Measurements from ENCODE around the gene LRMDA. TPM values are rescaled to one million over a fixed set of nuclear protein-coding genes. Genes with fewer than 3 reads are reported as not detected.
A peak's percentile ranks its signal among the peaks of the same experiment; 100 is the strongest.

The LRMDA gene
- polyA plus RNA-seq, 1 donor (not counting 4 experiments of a cell fraction or from before 2014, with no cell fraction given), result not detected

- dilution Hi-C loops (cut with MboI; ENCODE audit: extremely low pct_ligation_motif_present, low sequenced_read_pairs), result no loop called here
- TF ChIP-seq EZH2 (IDR thresholded peaks at IDR 0.05; ENCODE audit: low read length) (no peak), CTCF (optimal IDR thresholded peaks at IDR 0.05 in 1 of 3, IDR thresholded peaks at IDR 0.05 in 1 of 3, conservative IDR thresholded peaks at IDR 0.05 in 1 of 3; ENCODE audit: extremely low read depth in 1 of 3, insufficient read depth in 2 of 3, low read length in 3 of 3) (no peak)
- no peaks in the 10 kb centered on the region for H3K9me1 ChIP-seq (ENCODE audit: control insufficient read depth, extremely low read depth, insufficient read depth, low read length)
- no peaks in the 10 kb centered on the region for H3K27me3 ChIP-seq (ENCODE audit: control insufficient read depth, extremely low read depth, insufficient read depth, low read length)
- peak; percentile 80 for FAIRE-seq
- H3K27ac ChIP-seq (ENCODE audit: control insufficient read depth, insufficient read depth, low read length), result peak overlapping the region; percentile 61
- H3K79me2 ChIP-seq (ENCODE audit: control insufficient read depth, insufficient read depth, low read length), result no peaks in the 10 kb centered on the region
- peaks cover 65% of the 10 kb centered on the region for H3K4me1 ChIP-seq (ENCODE audit: control insufficient read depth, extremely low read depth, insufficient read depth, low read length)
- peak overlapping the region; percentile 80 for H2AFZ ChIP-seq (ENCODE audit: control insufficient read depth, low read length)
- H3K9me3 ChIP-seq (ENCODE audit: control insufficient read depth, low read depth, low read length), result no peaks in the 10 kb centered on the region
- H3K4me2 ChIP-seq (ENCODE audit: control insufficient read depth, extremely low read depth, insufficient read depth, low read depth, low read length), result peak overlapping the region; percentile 71
- peak; percentile 63 for DNase-seq (ENCODE audit: low read depth, low spot score)
- H3K9ac ChIP-seq (ENCODE audit: control insufficient read depth, extremely low read depth, insufficient read depth, low read length), result no peak overlapping the region
- no peaks in the 10 kb centered on the region for H4K20me1 ChIP-seq (ENCODE audit: control insufficient read depth, extremely low read depth, insufficient read depth, low read length)
- peak overlapping the region in 2 of 3 experiments; percentile 4 to 35 for H3K4me3 ChIP-seq (ENCODE audit: control insufficient read depth in 2 of 3, extremely low read depth in 1 of 3, insufficient read depth in 2 of 3, low read depth in 1 of 3, low read length in 3 of 3)
- no peaks in the 10 kb centered on the region for H3K36me3 ChIP-seq (ENCODE audit: control insufficient read depth in 2 of 2, extremely low read depth in 1 of 2, insufficient read depth in 2 of 2, low read length in 2 of 2)
These were observed 684.2 kb downstream of the LRMDA start for GRCh38 chr10:76115471-76116155.

- no peaks in the 10 kb centered on the region for H3K79me2 ChIP-seq (ENCODE audit: control insufficient read depth, insufficient read depth, low read length)
- H3K9ac ChIP-seq (ENCODE audit: control insufficient read depth, extremely low read depth, insufficient read depth, low read length), result no peak overlapping the region
- no peaks in the 10 kb centered on the region for H3K36me3 ChIP-seq (ENCODE audit: control insufficient read depth in 2 of 2, extremely low read depth in 1 of 2, insufficient read depth in 2 of 2, low read length in 2 of 2)
- no peak overlapping the region for H3K4me2 ChIP-seq (ENCODE audit: control insufficient read depth, extremely low read depth, insufficient read depth, low read depth, low read length)
- H3K4me1 ChIP-seq (ENCODE audit: control insufficient read depth, extremely low read depth, insufficient read depth, low read length), result peaks cover 65% of the 10 kb centered on the region
- H3K27ac ChIP-seq (ENCODE audit: control insufficient read depth, insufficient read depth, low read length), result no peak overlapping the region
- no peak overlapping the region for H3K4me3 ChIP-seq (ENCODE audit: control insufficient read depth in 2 of 3, extremely low read depth in 1 of 3, insufficient read depth in 2 of 3, low read depth in 1 of 3, low read length in 3 of 3)
- no peaks in the 10 kb centered on the region for H3K27me3 ChIP-seq (ENCODE audit: control insufficient read depth, extremely low read depth, insufficient read depth, low read length)
- H4K20me1 ChIP-seq (ENCODE audit: control insufficient read depth, extremely low read depth, insufficient read depth, low read length), result no peaks in the 10 kb centered on the region
- FAIRE-seq (no peak), DNase-seq (ENCODE audit: low read depth, low spot score) (no peak)
- H3K9me3 ChIP-seq (ENCODE audit: control insufficient read depth, low read depth, low read length), result no peaks in the 10 kb centered on the region
- H3K9me1 ChIP-seq (ENCODE audit: control insufficient read depth, extremely low read depth, insufficient read depth, low read length), result no peaks in the 10 kb centered on the region
- no peak overlapping the region for H2AFZ ChIP-seq (ENCODE audit: control insufficient read depth, low read length)
- TF ChIP-seq CTCF (optimal IDR thresholded peaks at IDR 0.05 in 1 of 3, IDR thresholded peaks at IDR 0.05 in 1 of 3, conservative IDR thresholded peaks at IDR 0.05 in 1 of 3; ENCODE audit: extremely low read depth in 1 of 3, insufficient read depth in 2 of 3, low read length in 3 of 3) (no peak), EZH2 (IDR thresholded peaks at IDR 0.05; ENCODE audit: low read length) (no peak)
- dilution Hi-C loops (cut with MboI; ENCODE audit: extremely low pct_ligation_motif_present, low sequenced_read_pairs), result no loop called here
These were observed 685.1 kb downstream of the LRMDA start for GRCh38 chr10:76116523-76116922.

All from keratinocyte (primary cell).